ENCODE measurements around the gene RBM26.

- TF ChIP-seq POLR2A (IDR thresholded peaks at IDR 0.05), result no peak
- TF ChIP-seq CTCF (IDR thresholded peaks at IDR 0.05), result no peak
Measured at GRCh38 chr13:79392882-79393563, 13.0 kb downstream of the RBM26 start.
